Stimulated activated CD8-positive, alpha-beta memory T cell treated with anti-CD3 and anti-CD28 coated beads, Interleukin-4, amount 100 ng/mL, for 24 hours (primary cell): ENCODE measurements around the gene TGFBRAP1.
A peak's percentile ranks its signal among the peaks of the same experiment; 100 is the strongest.
"Not testable (repeated sequence)": the region's sequence is repeated elsewhere in the genome, so short reads cannot be mapped to it uniquely, and the experiment has no call there.

Experiments
- DNase-seq: peaks from one replicate; pipeline ENCODE4 v3.0.0-alpha.2; 2020; ENCODE audit warnings: low read depth

The TGFBRAP1 gene

DNA sequence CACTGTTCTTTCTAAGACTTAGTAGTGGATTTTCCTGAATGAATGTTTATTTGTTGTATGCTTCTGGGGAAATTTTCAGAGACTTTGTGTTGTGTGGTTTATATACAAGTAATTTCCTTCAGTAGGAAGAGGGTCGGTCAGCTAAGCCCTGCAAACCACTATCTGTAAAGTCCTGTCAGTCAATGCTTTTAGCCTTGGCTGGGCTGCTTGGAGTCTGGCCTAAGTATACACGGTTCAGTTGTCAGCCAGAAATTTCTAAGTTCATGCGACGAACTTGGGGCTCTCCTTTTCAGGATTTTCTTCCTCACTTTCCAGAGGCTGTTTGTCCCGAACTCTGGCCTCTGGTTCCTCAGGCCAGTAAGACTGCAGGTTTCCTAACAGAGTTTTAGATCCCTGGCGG is 29.1 kb upstream of the TGFBRAP1 start:
- DNase-seq = no peak

DNA sequence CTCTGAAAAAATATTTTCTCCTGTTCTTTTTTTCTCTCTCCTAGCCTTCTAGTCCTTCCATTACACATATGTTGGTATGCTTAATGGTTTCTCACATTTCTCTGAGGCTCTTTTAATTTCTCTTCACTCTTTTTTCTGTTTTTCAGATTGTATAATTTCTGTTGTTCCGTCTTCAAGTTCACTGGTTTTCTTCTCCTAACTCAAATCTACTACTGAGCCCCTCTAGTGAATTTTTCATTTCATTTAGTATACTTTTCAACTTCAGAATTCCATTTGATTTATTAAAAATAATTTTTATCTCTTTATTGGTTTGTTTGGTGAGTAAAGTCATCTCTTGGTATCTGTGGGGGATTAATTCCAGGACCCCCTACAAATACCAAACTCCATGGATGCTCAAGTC is 27.6 kb upstream of the TGFBRAP1 start:
- no peak for DNase-seq

DNA sequence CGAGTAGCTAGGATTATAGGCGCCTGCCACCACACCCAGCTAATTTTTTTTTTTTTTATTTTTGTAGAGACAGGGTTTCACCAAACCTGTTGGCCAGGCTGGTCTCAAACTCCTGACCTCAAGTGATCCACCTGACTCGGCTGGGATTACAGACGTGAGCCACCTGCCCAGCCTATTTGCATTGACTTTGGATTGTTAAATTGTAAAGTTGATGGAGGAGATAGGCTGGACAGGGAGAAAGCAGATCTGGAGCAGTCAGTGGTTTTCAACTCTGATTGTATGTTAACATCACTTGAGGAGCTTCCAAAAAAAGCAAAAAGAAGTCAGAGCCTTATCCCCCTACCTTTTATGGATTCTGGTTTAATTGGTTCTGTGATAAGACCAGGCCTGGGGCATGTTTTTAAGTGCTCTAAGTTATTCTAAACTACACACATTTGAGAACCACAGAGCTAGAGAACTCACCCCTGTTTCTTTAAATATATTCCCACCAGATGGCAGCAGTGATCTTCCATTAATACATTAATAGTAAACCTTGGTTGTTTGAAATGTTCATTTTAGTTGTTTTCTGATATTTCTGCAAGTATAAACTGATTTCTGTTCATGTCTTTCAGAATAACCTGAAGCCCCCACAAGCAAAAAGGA is 15.3 kb upstream of the TGFBRAP1 start:
- DNase-seq = no peak

DNA sequence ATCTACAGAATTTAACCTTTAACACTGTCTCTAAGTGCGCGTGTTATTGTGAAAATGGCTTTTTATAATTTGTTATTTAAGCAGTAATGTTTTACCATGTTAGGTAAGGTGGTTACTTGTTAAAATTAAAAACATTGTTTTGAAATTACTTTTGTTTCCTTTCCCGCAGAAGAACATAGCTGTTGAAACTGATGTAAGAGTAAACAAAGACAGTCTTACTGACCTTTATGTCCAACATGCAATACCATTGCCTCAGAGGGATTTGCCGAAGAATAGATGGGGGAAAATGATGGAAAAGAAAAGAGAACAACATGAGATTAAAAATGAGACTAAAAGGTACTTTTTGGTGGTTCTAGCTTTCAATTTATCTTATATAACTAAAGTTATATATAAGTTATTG is 9.9 kb upstream of the TGFBRAP1 start:
- no peak for DNase-seq

DNA sequence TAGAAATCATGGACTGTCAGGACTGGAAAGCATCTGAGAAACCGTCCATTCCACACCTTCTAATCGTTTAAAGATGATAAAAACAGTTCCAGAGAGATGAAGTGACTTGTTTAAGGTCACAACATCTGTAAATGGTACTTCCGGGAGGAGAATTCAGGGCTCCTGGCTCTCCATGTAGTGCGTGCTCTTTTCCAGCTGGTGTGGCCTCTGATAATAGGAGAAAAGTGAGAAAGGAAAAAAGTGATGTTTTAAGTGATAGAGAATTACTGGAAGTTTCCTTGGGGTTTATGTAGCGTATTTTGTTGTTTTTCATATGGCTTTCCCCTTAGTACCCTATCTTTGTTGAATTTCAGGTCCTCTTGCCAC is 8.5 kb upstream of the TGFBRAP1 start:
- DNase-seq = no peak

DNA sequence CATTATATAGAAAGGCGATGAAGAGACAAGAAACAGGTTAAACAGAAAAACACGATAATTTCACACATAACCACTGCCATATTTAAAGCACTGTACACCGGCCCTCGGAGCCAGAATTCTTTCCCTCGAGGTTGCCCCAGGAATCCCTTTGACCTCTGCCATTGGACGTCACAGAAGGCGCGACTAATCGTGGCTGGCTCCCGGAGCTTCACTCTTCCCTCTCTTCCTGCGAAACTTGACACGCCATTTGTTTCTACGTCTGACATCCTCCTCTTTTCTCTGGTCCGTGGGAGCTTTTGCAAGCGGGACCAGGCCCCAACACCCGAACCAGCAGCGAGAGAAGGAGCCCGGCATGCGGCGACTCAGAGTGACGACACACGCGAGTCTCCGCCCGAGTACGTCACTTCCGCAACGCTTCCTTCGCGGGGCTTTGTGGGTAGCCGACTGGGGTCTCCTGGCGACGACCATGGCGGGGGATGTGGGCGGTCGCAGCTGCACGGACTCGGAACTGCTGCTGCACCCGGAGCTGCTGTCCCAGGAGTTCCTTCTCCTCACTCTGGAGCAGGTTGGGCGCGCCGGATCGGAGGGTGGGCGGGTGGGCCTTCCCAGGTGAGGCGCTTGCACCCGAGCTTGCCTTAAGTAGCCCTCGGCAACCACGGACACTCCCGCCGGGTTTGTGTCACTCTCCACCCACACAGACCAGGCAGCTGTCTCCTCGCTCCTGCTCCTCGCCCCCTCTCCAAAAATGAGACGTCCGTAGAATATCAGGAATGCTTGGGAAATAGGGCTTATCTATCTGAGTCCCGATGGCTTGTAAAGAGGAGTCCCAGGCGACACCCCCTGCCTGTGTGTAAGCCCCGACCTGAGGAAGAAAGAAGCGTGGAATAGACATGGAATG is 7.8 kb upstream of the TGFBRAP1 start, which contains the start of gene C2orf49:
TSS of gene C2orf49 (plus strand) at position 419 of the 898 bp plus-strand sequence. CDS start at position 467, 48 bp downstream.
- DNase-seq = peak; percentile 85

DNA sequence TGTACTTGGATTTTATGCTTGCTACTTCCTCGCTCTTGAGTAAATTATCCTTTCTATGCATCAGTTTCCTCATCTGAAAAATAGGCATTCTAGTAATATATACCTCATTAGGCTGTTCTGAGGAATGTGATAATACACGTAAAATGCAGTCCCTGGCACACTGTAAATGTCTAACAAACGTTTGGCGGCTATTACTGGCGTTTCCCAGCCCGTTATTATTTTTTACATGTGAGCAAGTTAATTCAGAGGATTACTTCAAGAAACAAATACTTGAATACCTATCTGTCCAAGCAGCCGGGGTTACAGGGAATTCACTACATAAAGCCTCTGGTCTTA is 7.2 kb upstream of the TGFBRAP1 start:
- DNase-seq = no peak

DNA sequence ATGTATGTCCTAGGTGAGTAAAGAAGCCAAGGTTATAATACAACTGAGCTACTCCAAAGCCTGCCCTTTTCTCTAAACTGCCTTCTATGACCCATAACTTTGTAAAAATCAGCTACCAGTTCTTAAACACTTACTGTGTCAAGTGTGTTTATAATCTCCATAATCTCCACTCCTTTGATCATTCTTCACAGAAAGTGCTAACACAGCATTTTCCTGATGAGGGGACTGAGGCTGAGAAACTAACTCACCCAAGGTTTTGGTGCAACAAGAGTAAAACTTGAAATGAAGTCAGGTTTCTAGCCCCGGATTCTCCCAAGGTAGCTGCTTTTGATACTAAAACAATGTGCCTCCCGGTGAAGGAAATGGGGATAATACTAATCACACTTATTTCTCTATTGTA is 5.9 kb upstream of the TGFBRAP1 start:
- DNase-seq = no peak

DNA sequence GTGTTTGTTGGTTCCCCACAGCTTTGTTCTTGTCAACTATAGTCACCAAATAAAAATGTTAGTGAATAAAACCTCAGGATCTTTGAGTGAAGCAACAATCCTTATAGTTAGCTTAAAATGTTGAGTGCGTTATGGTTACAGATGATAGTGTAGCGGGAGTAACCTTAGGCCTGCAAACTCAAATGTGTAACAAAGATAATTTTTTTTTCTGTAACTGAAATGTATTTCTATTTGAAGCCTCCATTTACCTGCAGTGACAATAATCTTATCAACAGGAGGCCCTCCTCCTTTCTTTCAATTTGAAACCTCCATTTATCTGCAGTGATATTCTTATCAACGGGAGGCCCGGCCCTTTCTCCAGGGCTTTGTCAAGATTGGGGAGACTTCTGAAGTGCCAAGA is 4.7 kb upstream of the TGFBRAP1 start:
- DNase-seq = no peak

DNA sequence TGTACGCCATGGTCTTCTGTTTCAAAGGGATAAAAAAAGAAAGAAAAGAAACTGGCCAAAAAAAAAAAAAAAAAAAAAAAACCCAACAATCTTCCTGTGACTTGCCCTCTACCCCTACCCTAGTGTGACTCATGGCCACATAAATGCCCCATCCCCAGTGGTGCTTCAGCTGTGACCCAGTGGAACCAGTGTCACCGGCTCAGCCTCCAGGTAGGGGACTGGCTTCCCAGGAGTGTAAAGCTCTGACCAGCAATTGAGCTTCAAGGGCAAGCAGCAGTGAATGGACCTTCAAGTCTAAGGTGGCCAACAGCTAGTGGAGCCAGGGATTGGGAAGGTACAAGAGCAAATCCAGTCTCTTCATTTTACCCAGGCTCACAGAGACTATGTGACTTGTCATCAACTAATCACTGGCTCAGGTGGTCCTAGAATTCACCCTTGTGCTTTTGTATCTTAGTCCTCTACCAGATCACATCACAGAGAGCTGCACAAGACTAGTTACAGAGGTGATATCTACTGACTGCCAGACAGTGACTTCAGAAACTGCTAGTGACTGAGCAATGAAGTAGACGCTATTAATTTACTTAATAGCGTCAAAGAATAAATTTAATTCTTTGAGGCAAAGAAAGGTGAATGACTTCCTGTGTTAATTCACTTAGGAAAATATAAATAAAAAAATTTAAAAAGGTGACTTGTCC is 1.3 kb upstream of the TGFBRAP1 start:
- DNase-seq = no peak

DNA sequence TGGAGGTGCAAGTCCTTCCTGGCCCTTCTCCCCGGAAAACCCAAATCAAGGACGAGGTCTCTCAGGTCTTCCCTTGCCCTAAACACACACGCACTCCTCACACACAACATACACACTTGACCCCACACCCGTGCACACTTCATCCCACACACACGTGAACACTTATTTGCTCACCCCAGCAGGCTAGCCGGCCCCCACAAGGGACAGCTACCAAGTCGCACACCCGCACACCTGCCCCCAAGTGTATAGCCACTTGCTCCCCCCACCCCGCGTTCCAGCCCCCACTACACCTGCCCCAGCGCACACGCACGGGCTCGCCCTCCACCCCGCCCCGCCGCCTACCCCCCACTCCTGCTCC is 359 bp downstream of the TGFBRAP1 start:
- no peak for DNase-seq

DNA sequence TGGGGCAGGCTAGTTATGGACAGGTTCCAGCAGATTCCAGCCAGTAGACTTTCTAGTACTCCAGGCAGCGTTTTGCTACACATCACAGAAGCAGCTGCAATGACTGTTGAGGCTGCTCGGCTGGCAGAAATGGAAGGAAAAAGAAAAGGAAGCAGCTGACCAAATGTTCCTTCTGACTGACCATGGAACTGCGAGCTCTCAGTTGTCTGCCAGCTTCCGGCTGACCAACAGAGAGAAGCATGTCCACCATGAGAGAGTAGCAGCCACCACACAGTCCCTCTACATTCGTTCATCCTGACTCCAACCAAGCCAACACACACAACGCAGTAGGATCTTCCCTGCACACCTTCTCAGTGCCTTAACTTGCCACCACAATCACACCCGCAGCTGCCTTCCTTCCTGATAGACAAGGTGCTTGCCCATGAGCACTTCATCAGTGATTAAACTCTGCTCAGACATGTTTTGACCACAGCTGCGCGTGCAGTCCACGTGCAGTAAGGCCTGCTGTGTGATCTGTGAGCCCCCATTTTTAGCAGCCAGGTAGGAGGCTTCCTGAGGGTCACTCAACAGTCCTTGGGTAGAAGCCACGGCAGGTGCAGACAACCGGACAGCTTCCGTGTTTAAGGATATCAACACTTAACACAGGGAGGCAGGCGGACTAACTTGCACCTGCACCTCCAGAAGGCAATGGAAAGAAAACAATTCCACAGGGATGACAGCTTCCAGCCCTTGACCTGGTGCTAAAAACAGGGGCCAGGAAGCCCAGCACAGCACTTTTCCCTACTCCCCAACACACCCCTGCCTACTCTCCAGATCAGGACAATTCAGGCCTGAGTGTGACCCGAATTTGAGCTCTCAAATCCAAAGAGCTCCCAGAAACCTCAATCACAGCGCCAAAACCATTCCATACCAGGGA is 996 bp downstream of the TGFBRAP1 start:
- DNase-seq = no peak

DNA sequence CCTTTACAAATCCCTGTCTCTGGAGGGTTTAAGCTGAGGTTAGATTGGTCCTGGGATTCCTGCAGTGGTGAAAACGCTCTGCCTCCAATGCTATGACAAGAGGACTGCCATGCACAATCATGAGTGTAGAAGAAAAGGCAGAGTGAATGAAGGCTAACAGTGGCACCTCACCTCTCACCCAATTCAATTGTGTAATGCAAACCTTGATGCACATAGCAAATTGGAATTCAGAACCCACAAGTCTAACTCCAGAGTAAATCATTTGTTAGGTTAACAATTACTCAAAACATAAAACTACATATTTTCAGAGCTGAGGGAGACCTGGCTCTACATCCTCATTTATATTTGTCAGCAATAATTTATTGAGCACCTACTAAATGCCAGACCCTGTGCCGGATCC is 1.8 kb downstream of the TGFBRAP1 start:
- no peak for DNase-seq

DNA sequence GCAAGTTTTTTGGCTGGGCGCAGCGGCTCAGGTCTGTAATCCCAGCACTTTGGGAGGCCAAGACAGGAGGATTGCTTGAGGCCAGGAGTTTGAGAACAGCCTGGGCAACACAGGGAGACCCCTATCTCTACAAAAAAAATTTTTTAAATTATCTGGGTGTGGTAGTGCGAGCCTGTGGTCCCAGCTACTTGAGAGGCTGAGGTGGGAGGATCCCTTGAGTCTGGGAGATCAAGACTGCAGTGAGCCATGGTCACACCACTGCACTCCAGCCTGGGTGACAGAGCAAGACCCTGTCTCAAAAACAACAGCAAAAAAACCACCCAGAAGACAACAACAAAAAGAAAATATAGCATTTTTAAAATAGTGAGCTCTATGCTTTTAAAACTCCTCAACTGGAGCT is 2.3 kb downstream of the TGFBRAP1 start:
- DNase-seq = not testable (repeated sequence)

DNA sequence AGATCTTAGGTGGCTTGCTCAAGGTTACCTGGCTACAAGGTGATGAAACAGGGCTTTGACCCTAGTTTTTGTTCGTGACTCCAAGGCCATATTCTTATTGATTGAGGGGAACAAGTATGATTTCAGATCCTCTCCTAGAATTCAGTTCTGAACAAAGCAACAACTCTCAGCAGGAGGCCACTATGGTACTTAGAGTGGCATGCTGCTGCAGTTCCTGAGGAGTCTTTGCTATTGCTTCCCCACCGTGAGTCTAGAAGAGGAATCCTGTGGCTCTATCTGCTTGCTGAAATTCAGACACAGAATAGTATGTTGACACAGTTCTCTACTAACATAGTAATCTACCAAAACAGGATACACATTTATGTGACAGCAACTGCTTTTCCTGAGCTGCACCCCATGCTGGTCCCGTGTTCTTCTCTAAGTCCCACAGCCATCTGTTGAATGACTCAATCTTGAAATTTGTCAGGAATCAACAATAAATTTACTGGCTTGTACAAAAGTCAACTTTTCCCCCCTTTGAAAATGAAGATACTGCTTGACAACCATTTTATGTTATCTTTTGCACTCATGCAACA is 4.1 kb downstream of the TGFBRAP1 start:
- no peak for DNase-seq

DNA sequence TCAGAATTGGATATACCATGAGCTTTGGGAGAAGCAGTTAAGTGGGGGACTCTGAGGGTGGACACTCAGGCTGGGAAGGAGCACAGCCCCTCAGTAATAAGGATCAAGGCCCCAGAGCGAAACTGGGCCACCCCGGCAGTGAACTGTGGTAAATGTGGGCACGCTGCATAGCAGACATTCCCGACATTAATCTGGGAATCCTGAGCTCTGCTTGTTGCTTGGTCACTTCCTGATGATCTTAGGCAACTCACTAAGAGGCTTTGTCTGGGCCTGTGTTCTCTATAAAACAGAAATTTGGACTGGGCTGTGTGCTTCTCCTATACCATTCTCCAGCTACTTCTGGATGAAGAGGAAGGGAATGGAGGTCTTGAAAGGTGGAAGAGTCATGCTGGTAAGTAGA is 4.8 kb downstream of the TGFBRAP1 start:
- DNase-seq = no peak

DNA sequence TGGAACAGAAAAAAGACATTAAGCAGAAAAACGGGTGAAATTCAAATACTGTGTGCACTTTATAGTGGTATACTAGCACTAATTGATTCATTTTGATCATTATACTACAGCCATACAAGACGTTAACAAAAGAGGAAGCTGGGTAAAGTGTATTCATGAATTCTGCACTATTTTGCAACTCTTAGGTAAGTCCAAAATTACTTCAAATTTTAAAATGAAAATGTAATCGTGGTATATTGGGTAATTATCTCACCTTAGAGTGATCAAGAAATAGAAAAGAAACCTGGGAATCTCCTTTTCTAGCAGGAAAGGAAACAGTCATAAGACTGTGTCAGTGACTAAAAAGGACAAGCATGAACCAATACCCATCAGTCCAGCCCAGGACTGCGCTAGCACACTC is 5.4 kb downstream of the TGFBRAP1 start:
- no peak for DNase-seq

DNA sequence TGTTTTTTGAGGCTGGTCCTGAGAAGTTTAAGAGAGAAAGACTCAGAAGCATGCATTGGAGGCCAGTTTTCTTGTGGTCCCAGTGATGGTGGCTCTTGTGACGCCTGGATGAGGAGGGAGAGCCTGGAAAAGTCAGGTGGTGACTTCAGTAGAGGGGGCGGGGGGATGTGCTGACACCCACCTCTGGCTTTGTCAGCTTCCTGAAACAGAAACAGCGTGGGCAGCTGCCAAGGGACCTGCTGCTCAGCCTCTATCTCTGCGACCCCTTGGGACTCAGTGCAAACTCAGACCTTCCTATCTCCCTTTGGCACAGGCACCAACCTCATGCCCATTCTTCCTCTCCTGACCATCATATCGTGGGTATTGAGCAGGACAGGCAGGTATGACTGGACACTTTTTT is 6.4 kb downstream of the TGFBRAP1 start:
- DNase-seq = no peak

DNA sequence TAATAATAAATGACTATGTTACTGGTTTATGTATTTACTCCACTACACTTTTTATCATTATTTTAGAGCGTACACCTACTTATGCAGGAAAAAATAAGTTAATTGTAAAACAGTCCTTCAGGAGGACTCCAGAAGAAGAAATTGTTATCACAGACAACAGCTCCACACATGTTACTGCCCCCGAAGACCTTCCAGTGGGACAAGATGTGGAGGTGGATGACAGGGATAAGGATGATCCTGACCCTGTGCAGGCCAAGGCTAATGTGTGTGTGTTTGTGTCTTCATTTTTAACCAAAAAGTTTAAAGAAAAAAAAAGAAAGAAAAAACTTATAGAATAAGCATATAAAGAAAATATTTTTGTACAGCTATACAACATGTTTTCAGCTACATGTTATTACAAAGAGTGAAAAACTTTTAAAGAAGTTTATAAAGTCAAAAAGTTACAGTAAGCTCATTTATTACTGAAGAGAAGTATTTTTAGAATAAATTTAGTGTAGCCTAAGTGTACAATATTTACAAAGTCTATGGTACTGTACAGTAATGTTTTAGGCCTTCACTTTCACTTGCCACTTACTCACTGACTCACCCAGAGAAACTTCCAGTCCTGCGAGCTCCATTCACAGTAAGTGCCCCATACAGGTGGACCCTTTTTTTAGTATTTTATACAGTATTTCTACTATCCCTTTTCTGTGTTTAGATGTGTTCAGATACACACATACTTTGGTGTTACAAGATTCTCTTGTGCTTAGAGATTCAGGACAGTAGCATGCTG is 7.5 kb downstream of the TGFBRAP1 start:
- DNase-seq = no peak

DNA sequence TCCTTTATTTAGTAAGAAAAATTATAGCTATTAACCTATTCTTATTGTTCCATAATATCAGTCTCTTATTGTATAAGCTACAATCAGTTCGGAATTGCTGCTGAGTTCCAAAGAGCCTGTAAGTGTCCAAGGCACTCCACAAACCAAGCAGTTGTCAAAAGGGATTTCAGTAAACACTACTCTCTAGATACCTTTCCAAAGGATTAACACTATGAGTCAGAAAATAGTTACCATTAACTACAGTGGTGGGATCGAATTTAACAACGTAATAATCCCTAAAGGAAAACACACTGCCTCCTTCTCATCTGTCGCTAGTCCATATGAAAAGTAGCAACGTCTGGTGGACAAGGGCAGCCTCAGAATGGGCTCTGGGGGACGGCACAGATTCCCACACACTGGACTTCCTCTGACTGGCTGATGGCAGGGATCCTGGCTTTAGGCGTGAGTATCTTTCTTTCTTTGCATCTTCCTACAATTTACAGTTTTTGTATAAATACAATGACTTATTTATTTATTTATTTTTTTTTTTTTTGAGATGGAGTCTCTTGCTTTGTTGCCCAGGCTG is 8.8 kb downstream of the TGFBRAP1 start:
- DNase-seq = no peak

DNA sequence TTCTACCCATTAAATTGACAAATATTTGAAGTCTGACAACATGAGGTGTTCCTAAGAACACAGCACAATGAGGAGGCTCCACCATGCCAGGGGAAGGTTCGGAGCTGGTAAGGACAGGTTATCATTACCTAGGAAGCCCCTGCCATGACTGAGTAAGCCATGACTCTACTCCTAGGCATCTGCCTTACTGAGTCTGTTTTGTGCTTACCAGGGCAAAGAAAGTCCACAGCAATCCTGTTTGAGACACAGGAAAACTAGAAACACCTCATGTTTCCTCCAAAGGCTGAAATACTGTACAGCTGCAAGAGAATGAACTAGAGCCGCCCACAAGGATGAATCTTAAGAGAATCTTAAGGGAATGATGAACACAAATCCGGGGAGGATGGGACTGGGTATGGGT is 11.6 kb downstream of the TGFBRAP1 start:
- DNase-seq = no peak
